Endodermal cell (in vitro differentiated cells): ENCODE measurements around the gene OR2B2. TPM values are rescaled to one million over a fixed set of nuclear protein-coding genes. Genes with fewer than 3 reads are reported as not detected.

ENCODE experiments used
- DNase-seq: peaks from one replicate; pipeline ENCODE4 v3.0.0-alpha.2; 2017
- H3K27ac ChIP-seq: 2 replicates; pipeline ENCODE4 v1.5.1; 2013; ENCODE audit warnings: mild to moderate bottlenecking, low read depth, low read length, moderate library complexity
- H3K27me3 ChIP-seq: 2 replicates; pipeline ENCODE4 v1.6.1; 2013; ENCODE audit warnings: mild to moderate bottlenecking, low read length, moderate library complexity; ENCODE audit not compliant: insufficient read depth, control insufficient read depth, poor library complexity, severe bottlenecking
- H3K36me3 ChIP-seq: 2 replicates; pipeline ENCODE4 v1.7.0; 2013; ENCODE audit warnings: mild to moderate bottlenecking, low read length, moderate library complexity; ENCODE audit not compliant: control insufficient read depth, insufficient read depth
- H3K4me1 ChIP-seq: one replicate; pipeline ENCODE4 v1.7.0; 2013; ENCODE audit warnings: low read length; ENCODE audit not compliant: control insufficient read depth, insufficient read depth
- H3K4me3 ChIP-seq: 2 replicates; pipeline ENCODE4 v1.5.1; 2013; ENCODE audit warnings: mild to moderate bottlenecking, low read length, moderate library complexity
- H3K9ac ChIP-seq: 2 replicates; pipeline ENCODE4 v1.6.1; 2013; ENCODE audit warnings: mild to moderate bottlenecking, low read length, moderate library complexity; ENCODE audit not compliant: poor library complexity, severe bottlenecking; ENCODE audit errors: extremely low read depth
- H3K9me3 ChIP-seq: 2 replicates; pipeline ENCODE4 v1.6.1; 2013; ENCODE audit warnings: mild to moderate bottlenecking, low read length, moderate library complexity; ENCODE audit not compliant: control insufficient read depth
- H3K27ac Mint-ChIP-seq: 2 replicates; pipeline ENCODE4 v1.8.0; 2020; ENCODE audit warnings: mixed read lengths
- H3K27me3 Mint-ChIP-seq: 2 replicates; pipeline ENCODE4 v1.8.0; 2021; ENCODE audit warnings: mild to moderate bottlenecking, mixed read lengths; ENCODE audit not compliant: insufficient read depth
- H3K36me3 Mint-ChIP-seq: 2 replicates; pipeline ENCODE4 v1.8.0; 2020; ENCODE audit warnings: low read depth, mixed read lengths
- H3K4me1 Mint-ChIP-seq: 2 replicates; pipeline ENCODE4 v1.8.0; 2020; ENCODE audit warnings: mixed read lengths
- H3K4me3 Mint-ChIP-seq: 2 replicates; pipeline ENCODE4 v1.8.0; 2020; ENCODE audit warnings: mild to moderate bottlenecking, moderate library complexity, mixed read lengths
- H3K9me3 Mint-ChIP-seq: 2 replicates; pipeline ENCODE4 v1.8.0; 2020; ENCODE audit warnings: mild to moderate bottlenecking, mixed read lengths
- CTCF ChIP-seq: fragments of 200-600 bp; sonication (generic); conservative IDR thresholded peaks from 2 replicates; pipeline ENCODE4 v1.5.0; 2021; ENCODE audit warnings: antibody characterized with exemption, mild to moderate bottlenecking
- WGBS, 2 experiments: methylation state at CpG; one replicate each; pipeline versions ENCODE4 v1.1.5 to v1.1.7; 2013; ENCODE audit warnings: missing lambda C conversion rate in 2 of 2, mixed read lengths in 1 of 2; ENCODE audit not compliant: insufficient coverage in 1 of 2, insufficient read length in 1 of 2; 5-methylcytosine and 5-hydroxymethylcytosine counted together
- total RNA-seq, 2 donors: library from RNA; stranded (reverse); fragmentation: NEBNext Ultra II Directional in 1 of 2; extraction: Animal tissue kit (Norgen Biotek cat#: 25700) in 1 of 2; gene quantifications; 2 replicates in 1 of 2; 3 replicates in 1 of 2; pipeline ENCODE4 v1.2.1, GENCODE V29; 2021

OR2B2 gene
- total RNA-seq, 2 donors from 2014 or later: not detected

DNA sequence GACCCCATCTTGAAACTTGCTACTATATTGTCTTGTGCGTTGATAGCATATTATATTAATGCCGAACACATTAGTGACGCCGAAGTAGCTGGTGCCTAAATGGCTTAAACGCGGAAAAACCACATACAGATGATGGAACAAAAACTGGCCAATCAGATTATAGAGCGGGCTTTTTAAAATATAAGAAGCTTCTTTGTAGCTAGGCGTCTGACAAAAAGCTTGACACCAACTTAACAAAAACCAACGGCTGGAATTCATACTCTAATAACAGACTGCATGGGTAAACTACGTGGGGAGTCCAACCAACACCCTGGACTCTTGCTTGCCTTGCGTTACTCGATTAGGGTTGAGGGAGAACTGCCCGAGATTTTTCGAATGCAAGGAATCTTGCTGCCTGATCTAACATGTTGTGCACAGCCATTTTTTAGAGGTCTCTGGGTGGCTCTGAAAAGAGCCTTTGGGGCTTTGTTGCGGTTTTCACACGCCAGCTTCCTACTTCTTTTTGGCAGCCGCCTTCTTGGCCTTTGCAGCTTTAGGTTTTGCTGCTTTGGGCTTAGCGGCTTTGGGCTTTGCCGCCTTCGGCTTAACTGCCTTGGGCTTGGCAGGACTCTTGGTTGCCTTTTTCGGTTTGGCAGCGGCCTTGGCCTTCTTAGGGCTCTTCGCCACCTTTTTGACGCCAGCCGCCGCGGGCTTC is 45.7 kb downstream of the OR2B2 start:
- TF ChIP-seq CTCF: no peak
- Mint-ChIP-seq H3K4me1 (peaks cover 19% of the 10 kb centered on the region), H3K27me3 (no peaks in the 10 kb centered on the region), H3K27ac (peak overlapping the region; percentile 98), H3K9me3 (peaks cover 14% of the 10 kb centered on the region), H3K4me3 (peak overlapping the region; percentile 77), H3K36me3 (peaks cover 3% of the 10 kb centered on the region)
- H3K4me3 ChIP-seq: peak overlapping the region; percentile 85
- 3 to 4% methylated on average over 19 to 27 of the region's 27 CpGs for WGBS, 2 experiments
- peak; percentile 78 for DNase-seq
- H3K4me1 ChIP-seq: no peaks in the 10 kb centered on the region
- H3K27ac ChIP-seq: peak overlapping the region; percentile 76
- no peaks in the 10 kb centered on the region for H3K36me3 ChIP-seq
- H3K27me3 ChIP-seq: no peaks in the 10 kb centered on the region
- H3K9me3 ChIP-seq: no peaks in the 10 kb centered on the region
- peak overlapping the region; percentile 85 for H3K9ac ChIP-seq

DNA sequence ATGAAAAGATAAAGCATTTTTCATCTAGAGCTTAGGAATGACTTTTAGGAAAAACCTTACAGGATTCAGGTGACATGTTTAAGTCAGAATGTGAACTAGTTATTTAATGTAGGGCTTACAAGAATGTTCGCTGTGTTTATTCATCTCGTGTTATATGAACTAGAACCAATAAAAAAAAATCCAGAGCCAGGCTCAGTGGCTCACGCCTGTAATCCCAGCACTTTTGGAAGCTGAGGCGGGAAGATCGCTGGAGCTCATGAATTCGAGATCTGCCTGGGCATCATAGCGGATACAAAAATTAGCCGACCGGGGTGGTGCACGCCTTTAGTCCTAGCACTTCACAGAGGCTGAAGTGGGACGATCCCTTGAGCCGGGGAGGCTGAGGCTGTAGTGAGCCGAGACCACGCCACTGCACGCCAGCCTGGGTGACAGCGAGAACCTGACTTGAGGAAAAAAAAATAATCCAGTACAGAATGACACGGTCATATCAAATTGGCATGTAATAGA is 46.3 kb downstream of the OR2B2 start:
- 0 to 3% methylated on average over 15 to 17 of the region's 17 CpGs for WGBS, 2 experiments
- H3K4me1 Mint-ChIP-seq: peaks cover 16% of the 10 kb centered on the region
- peak overlapping the region; percentile 77 for H3K4me3 Mint-ChIP-seq
- no peak for TF ChIP-seq CTCF
- Histone ChIP-seq H3K9me3 (no peaks in the 10 kb centered on the region), H3K27ac (peak overlapping the region; percentile 76), H3K9ac (peak overlapping the region; percentile 85), H3K4me1 (no peaks in the 10 kb centered on the region), H3K36me3 (no peaks in the 10 kb centered on the region), H3K4me3 (peak overlapping the region; percentile 85), H3K27me3 (no peaks in the 10 kb centered on the region)
- H3K27me3 Mint-ChIP-seq: no peaks in the 10 kb centered on the region
- H3K9me3 Mint-ChIP-seq: peaks cover 14% of the 10 kb centered on the region
- H3K27ac Mint-ChIP-seq: peak overlapping the region; percentile 98
- peaks cover 3% of the 10 kb centered on the region for H3K36me3 Mint-ChIP-seq
- peak; percentile 87 for DNase-seq

GRCh38 chr6:27864906-27865849 is 47.0 kb downstream of the OR2B2 start:
- H3K4me3 Mint-ChIP-seq: peak overlapping the region; percentile 77
- no peaks in the 10 kb centered on the region for H3K9me3 ChIP-seq
- 19 to 27% methylated on average over 34 to 58 of the region's 58 CpGs for WGBS, 2 experiments
- no peaks in the 10 kb centered on the region for H3K27me3 Mint-ChIP-seq
- H3K4me1 ChIP-seq: no peaks in the 10 kb centered on the region
- peaks cover 3% of the 10 kb centered on the region for H3K36me3 Mint-ChIP-seq
- H3K27ac Mint-ChIP-seq: peak overlapping the region; percentile 98
- no peak for TF ChIP-seq CTCF
- no peaks in the 10 kb centered on the region for H3K36me3 ChIP-seq
- no peaks in the 10 kb centered on the region for H3K27me3 ChIP-seq
- H3K9me3 Mint-ChIP-seq: peaks cover 14% of the 10 kb centered on the region
- H3K9ac ChIP-seq: peak overlapping the region; percentile 85
- peak; percentile 92 for DNase-seq
- H3K27ac ChIP-seq: peak overlapping the region; percentile 76
- H3K4me1 Mint-ChIP-seq: peaks cover 14% of the 10 kb centered on the region
- H3K4me3 ChIP-seq: peak overlapping the region; percentile 85
